ENCODE data around the gene GNAI1.

GNAI1 gene

DNA sequence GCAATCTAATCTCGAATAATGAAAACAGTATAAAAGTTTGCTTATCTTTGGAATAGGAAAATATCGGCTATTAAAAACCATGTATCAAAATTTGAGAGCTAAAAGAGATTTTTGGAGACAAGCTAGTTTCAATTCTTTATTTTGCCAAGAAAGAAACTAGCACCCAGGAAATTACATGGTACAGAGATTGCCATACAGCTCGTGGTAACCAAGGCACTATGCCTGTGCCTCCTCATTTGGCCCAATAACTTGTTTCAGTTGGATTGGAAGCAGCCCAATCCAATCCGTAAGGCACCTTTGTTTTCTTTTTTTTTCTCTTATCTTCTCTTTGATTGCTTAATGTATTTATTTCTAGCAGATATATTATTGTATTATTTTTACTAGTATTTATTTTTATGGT is 55.0 kb downstream of the GNAI1 start:
- no peak for TF ChIP-seq CTCF (IDR thresholded peaks at IDR 0.05; ENCODE audit: low read depth, low read length, missing control alignments)
- no peak for DNase-seq
- Histone ChIP-seq H3K4me3 (ENCODE audit: low read depth, low read length) (no peak overlapping the region), H3K27me3 (replicated peaks) (no peaks in the 10 kb centered on the region), H3K36me3 (replicated peaks) (no peaks in the 10 kb centered on the region), H3K27ac (no peak overlapping the region)
- in situ Hi-C loops (cut with HindIII; ENCODE audit: low pct_ligation_motif_present, low sequenced_read_pairs), result no loop called here

DNA sequence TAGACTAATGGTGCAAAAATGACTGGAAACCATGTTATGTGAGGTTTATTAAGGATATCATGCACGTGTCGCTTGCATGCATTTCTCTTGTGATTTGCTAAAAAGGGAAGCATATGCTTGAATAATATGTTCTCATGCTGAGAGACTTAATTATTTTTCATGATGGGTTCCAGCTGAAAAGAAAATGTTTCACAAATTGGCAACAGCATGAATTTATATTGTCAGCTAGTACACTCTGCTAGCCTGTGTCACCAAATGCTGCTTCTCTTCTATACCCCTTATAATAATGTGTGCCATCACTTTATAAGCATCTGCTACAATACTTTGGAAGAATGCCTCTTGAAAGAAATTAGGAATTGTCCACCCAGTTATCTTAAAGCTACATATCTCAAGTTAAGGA is 63.0 kb downstream of the GNAI1 start:
- Histone ChIP-seq H3K27me3 (replicated peaks) (no peaks in the 10 kb centered on the region), H3K27ac (no peak overlapping the region), H3K4me3 (ENCODE audit: low read depth, low read length) (no peak overlapping the region), H3K36me3 (replicated peaks) (peaks cover 3% of the 10 kb centered on the region)
- in situ Hi-C loops (cut with HindIII; ENCODE audit: low pct_ligation_motif_present, low sequenced_read_pairs), result no loop called here
- TF ChIP-seq CTCF (IDR thresholded peaks at IDR 0.05; ENCODE audit: low read depth, low read length, missing control alignments), result no peak
- DNase-seq, result no peak

GRCh38 chr7:80199051-80199450 is 64.4 kb downstream of the GNAI1 start:
- in situ Hi-C loops (cut with HindIII; ENCODE audit: low pct_ligation_motif_present, low sequenced_read_pairs), result no loop called here
- no peak for DNase-seq
- Histone ChIP-seq H3K36me3 (replicated peaks) (peaks cover 3% of the 10 kb centered on the region), H3K27me3 (replicated peaks) (no peaks in the 10 kb centered on the region), H3K27ac (no peak overlapping the region), H3K4me3 (ENCODE audit: low read depth, low read length) (no peak overlapping the region)
- TF ChIP-seq CTCF (IDR thresholded peaks at IDR 0.05; ENCODE audit: low read depth, low read length, missing control alignments), result no peak

GRCh38 chr7:80204454-80204853 is 69.8 kb downstream of the GNAI1 start:
- TF ChIP-seq CTCF (IDR thresholded peaks at IDR 0.05; ENCODE audit: low read depth, low read length, missing control alignments), result no peak
- Histone ChIP-seq H3K27ac (no peak overlapping the region), H3K27me3 (replicated peaks) (no peaks in the 10 kb centered on the region), H3K36me3 (replicated peaks) (peaks cover 3% of the 10 kb centered on the region), H3K4me3 (ENCODE audit: low read depth, low read length) (no peak overlapping the region)
- in situ Hi-C loops (cut with HindIII; ENCODE audit: low pct_ligation_motif_present, low sequenced_read_pairs), result no loop called here
- DNase-seq, result no peak

DNA sequence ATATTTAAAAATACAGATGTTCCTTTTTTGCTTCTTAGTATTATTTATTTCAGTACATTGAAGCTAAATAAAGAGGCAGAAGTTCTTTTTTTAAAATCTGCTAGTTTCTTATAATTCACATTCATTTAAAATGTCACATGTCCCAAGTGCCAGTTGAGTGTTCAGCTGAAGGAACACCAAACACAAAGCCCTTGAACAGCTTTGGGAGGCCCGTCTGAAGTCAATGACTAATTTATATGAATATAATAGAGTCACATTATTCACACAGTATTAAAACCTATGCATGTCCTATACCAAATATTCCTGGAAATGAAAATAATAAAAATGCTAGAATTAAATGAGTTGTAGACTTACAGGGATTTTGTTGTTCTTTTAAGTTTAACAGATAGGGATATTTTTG is 70.3 kb downstream of the GNAI1 start:
- in situ Hi-C loops (cut with HindIII; ENCODE audit: low pct_ligation_motif_present, low sequenced_read_pairs), result no loop called here
- TF ChIP-seq CTCF (IDR thresholded peaks at IDR 0.05; ENCODE audit: low read depth, low read length, missing control alignments), result no peak
- Histone ChIP-seq H3K4me3 (ENCODE audit: low read depth, low read length) (no peak overlapping the region), H3K27ac (no peak overlapping the region), H3K27me3 (replicated peaks) (no peaks in the 10 kb centered on the region), H3K36me3 (replicated peaks) (peaks cover 3% of the 10 kb centered on the region)
- no peak for DNase-seq

DNA sequence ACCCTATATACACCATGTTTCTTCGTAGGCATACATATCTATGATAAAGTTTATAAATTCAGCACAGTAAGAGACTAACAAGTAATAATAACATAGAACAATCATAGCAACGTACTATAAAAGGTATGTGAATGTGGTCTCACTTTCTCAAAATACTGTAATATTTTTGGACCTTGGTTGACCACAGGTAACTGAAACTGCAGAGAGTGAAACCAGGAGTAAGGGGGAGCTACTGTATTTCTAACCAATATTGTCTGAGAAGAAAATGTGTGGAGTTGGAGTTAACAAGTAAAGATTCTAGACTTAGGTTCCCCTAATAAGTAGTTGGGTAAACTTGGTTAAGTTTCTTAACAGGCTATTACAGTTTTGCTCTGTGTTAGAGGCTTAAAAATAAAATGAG is 72.1 kb downstream of the GNAI1 start:
- Histone ChIP-seq H3K36me3 (replicated peaks) (no peaks in the 10 kb centered on the region), H3K27ac (no peak overlapping the region), H3K4me3 (ENCODE audit: low read depth, low read length) (no peak overlapping the region), H3K27me3 (replicated peaks) (no peaks in the 10 kb centered on the region)
- TF ChIP-seq CTCF (IDR thresholded peaks at IDR 0.05; ENCODE audit: low read depth, low read length, missing control alignments), result no peak
- in situ Hi-C loops (cut with HindIII; ENCODE audit: low pct_ligation_motif_present, low sequenced_read_pairs), result no loop called here
- DNase-seq, result no peak
